IMR-90 (cell line): ENCODE measurements around the gene DZIP1. TPM values are rescaled to one million over a fixed set of nuclear protein-coding genes. Genes with fewer than 3 reads are reported as not detected.
"Not testable (repeated sequence)": the region's sequence is repeated elsewhere in the genome, so short reads cannot be mapped to it uniquely, and the experiment has no call there.

Source experiments
- ATAC-seq: fragments of 200-7000 bp; cut with Tn5 transposase; 2 replicates; pipeline ENCODE4 v1.9.1; 2020; ENCODE audit warnings: low read depth, mild to moderate bottlenecking, moderate library complexity
- BruUV-seq: library from RNA; stranded (reverse); fragments of 400-500 nt; replicated peaks from 2 replicates; lab custom pipeline; 2021; lab: Mats Ljungman, UMichigan
- CTCF ChIA-PET: fragments of 300-600 bp; formaldehyde crosslinking; extraction: SDS; loops from one replicate; lab custom pipeline; 2021; ENCODE audit warnings: antibody characterized with exemption; lab: Yijun Ruan, JAX
- POLR2A ChIA-PET: fragments of 300-600 bp; sonication (Branson Sonifier 250); formaldehyde crosslinking; loops from one replicate; lab custom pipeline; 2022; ENCODE audit warnings: antibody characterized with exemption; ENCODE audit not compliant: unreplicated experiment; lab: Charles Lee
- DNase-seq: peaks from one replicate; pipeline ENCODE4 v3.0.0; 2013
- H2AFZ ChIP-seq: replicated peaks from 2 replicates; pipeline ENCODE3; 2013; ENCODE audit warnings: low read length, mild to moderate bottlenecking; ENCODE audit not compliant: poor library complexity
- H2AK5ac ChIP-seq: 2 replicates; pipeline ENCODE4 v1.6.1; 2013; ENCODE audit warnings: low read depth, low read length, inconsistent platforms
- H2AK9ac ChIP-seq: replicated peaks from 2 replicates; pipeline ENCODE3; 2013; ENCODE audit warnings: mild to moderate bottlenecking, low read depth, low read length, moderate library complexity; ENCODE audit not compliant: poor library complexity
- H2BK120ac ChIP-seq: 2 replicates; pipeline ENCODE4 v1.6.1; 2013; ENCODE audit warnings: low read depth, low read length, inconsistent platforms
- H2BK15ac ChIP-seq: 3 replicates; pipeline ENCODE4 v1.6.1; 2013; ENCODE audit warnings: low read depth, low read length, inconsistent platforms
- H2BK20ac ChIP-seq: 2 replicates; pipeline ENCODE4 v1.6.1; 2013; ENCODE audit warnings: low read depth, mild to moderate bottlenecking, inconsistent platforms, low read length, moderate library complexity
- H2BK5ac ChIP-seq: 2 replicates; pipeline ENCODE4 v1.6.1; 2013; ENCODE audit warnings: mild to moderate bottlenecking, low read depth, low read length, inconsistent platforms; ENCODE audit not compliant: poor library complexity, severe bottlenecking
- H3K14ac ChIP-seq: replicated peaks from 2 replicates; pipeline ENCODE4 v1.6.1; 2013; ENCODE audit warnings: low read depth, low read length, inconsistent platforms
- H3K18ac ChIP-seq: 2 replicates; pipeline ENCODE4 v1.6.1; 2013; ENCODE audit warnings: low read depth, low read length, control low read depth
- H3K23ac ChIP-seq: 2 replicates; pipeline ENCODE4 v1.6.1; 2013; ENCODE audit warnings: low read depth, low read length, inconsistent platforms
- H3K27ac ChIP-seq: 2 replicates; pipeline ENCODE4 v1.5.1; 2013; ENCODE audit warnings: mild to moderate bottlenecking, control low read depth, low read length; ENCODE audit not compliant: insufficient read depth
- H3K27me3 ChIP-seq: 2 replicates; pipeline ENCODE4 v1.6.1; 2013; ENCODE audit warnings: low read length; ENCODE audit not compliant: control insufficient read depth, insufficient read depth
- H3K36me3 ChIP-seq: 2 replicates; pipeline ENCODE4 v1.6.1; 2013; ENCODE audit warnings: low read length, mixed read lengths; ENCODE audit not compliant: control insufficient read depth, insufficient read depth
- H3K4ac ChIP-seq: 2 replicates; pipeline ENCODE4 v1.6.1; 2013; ENCODE audit warnings: low read depth, low read length, inconsistent platforms
- H3K4me1 ChIP-seq: 2 replicates; pipeline ENCODE4 v1.6.1; 2013; ENCODE audit warnings: low read length, mixed read lengths; ENCODE audit not compliant: control insufficient read depth, insufficient read depth
- H3K4me2 ChIP-seq: 2 replicates; pipeline ENCODE4 v1.6.1; 2013; ENCODE audit warnings: low read depth, mild to moderate bottlenecking, control low read depth, low read length, moderate library complexity
- H3K4me3 ChIP-seq: 2 replicates; pipeline ENCODE4 v1.5.1; 2013; ENCODE audit warnings: low read depth, mild to moderate bottlenecking, control low read depth, low read length, moderate library complexity; ENCODE audit not compliant: insufficient read depth
- H3K56ac ChIP-seq: 2 replicates; pipeline ENCODE4 v1.6.1; 2013; ENCODE audit warnings: low read length, inconsistent platforms; ENCODE audit not compliant: insufficient read depth; ENCODE audit errors: extremely low read depth
- H3K79me1 ChIP-seq, 2 experiments: 2 replicates each; pipeline ENCODE4 v1.6.1; 2013; ENCODE audit warnings: low read length in 2 of 2, inconsistent platforms in 1 of 2, low read depth in 1 of 2
- H3K9ac ChIP-seq: 2 replicates; pipeline ENCODE4 v1.6.1; 2013; ENCODE audit warnings: low read depth, low read length, control low read depth
- H3K9me1 ChIP-seq: 2 replicates; pipeline ENCODE4 v1.6.1; 2013; ENCODE audit warnings: low read length, inconsistent platforms; ENCODE audit not compliant: insufficient read depth
- H3K9me3 ChIP-seq: 2 replicates; pipeline ENCODE4 v1.6.1; 2013; ENCODE audit warnings: low read length; ENCODE audit not compliant: control insufficient read depth, insufficient read depth
- H4K20me1 ChIP-seq: 2 replicates; pipeline ENCODE4 v1.6.1; 2013; ENCODE audit warnings: low read length, inconsistent platforms; ENCODE audit not compliant: insufficient read depth
- H4K5ac ChIP-seq: 2 replicates; pipeline ENCODE4 v1.6.1; 2013; ENCODE audit warnings: mild to moderate bottlenecking, low read depth, low read length, control low read depth
- H4K8ac ChIP-seq, 2 experiments: 2 replicates each; pipeline ENCODE4 v1.6.1; 2013; ENCODE audit warnings: low read depth in 2 of 2, low read length in 2 of 2, control low read depth in 1 of 2, inconsistent platforms in 1 of 2
- H4K91ac ChIP-seq: 2 replicates; pipeline ENCODE4 v1.6.1; 2013; ENCODE audit warnings: low read depth, low read length, inconsistent platforms; ENCODE audit not compliant: insufficient read depth
- FOS ChIP-seq: fragments of 150-350 bp; IDR thresholded peaks from 2 replicates; pipeline ENCODE4 v1.6.1; 2016; ENCODE audit warnings: low read depth, low read length
- NFE2L2 ChIP-seq: fragments of 150-350 bp; IDR thresholded peaks from 2 replicates; pipeline ENCODE4 v1.6.1; 2016; ENCODE audit warnings: low read depth, mild to moderate bottlenecking, low read length
- WGBS, 2 experiments: methylation state at CpG; one replicate each; pipeline versions ENCODE4 v1.1.5 to v1.1.7; 2013; ENCODE audit warnings: missing lambda C conversion rate in 2 of 2; ENCODE audit not compliant: insufficient read length in 1 of 2; ENCODE audit errors: extremely low coverage in 2 of 2; 5-methylcytosine and 5-hydroxymethylcytosine counted together
- dilution Hi-C: fragments of 300-500 bp; cut with HindIII; formaldehyde crosslinking; loops from one replicate; pipeline ENCODE4 v1.14.3; 2018; ENCODE audit warnings: low sequenced_read_pairs; ENCODE audit not compliant: unreplicated experiment
- in situ Hi-C: fragments of 300-500 bp; cut with MboI; formaldehyde crosslinking; loops from 3 replicates; pipeline ENCODE4 v1.14.3; 2019; ENCODE audit warnings: low sequenced_read_pairs, inconsistent platforms, mixed read lengths
- intact Hi-C: fragments of 100-400 bp; cut with micrococcal nuclease; formaldehyde crosslinking; loops from 2 replicates; pipeline ENCODE4 v1.10.0; 2022
- polyA plus RNA-seq, 3 experiments: library from polyadenylated mRNA; depleted of rRNA; stranded (reverse); fragments of >200 nt; gene quantifications; 2 replicates each; pipeline ENCODE4 v1.2.3, GENCODE V29; 2012; ENCODE audit warnings: low replicate concordance in 1 of 3
- total RNA-seq: library from RNA; depleted of rRNA; stranded (reverse); fragments of >200 nt; gene quantifications from 2 replicates; pipeline ENCODE4 v1.2.3, GENCODE V29; 2012

The DZIP1 gene
- total and polyA plus RNA-seq, 2 of the 4 experiments (the other 2 are of a cell fraction): 12.2 to 15.9 TPM

GRCh38 chr13:95689582-95689926 is 45.0 kb upstream of the DZIP1 start:
- no peak overlapping the region for H3K27ac ChIP-seq
- ATAC-seq (no peak), DNase-seq (no peak)
- no peak overlapping the region for H3K14ac ChIP-seq
- H3K79me1 ChIP-seq: peaks cover 0 to 26% of the 10 kb centered on the region in 2 experiments; a peak in 2 of 4 replicates
- no TSS peak for BruUV-seq
- dilution Hi-C loops (no loop called here), intact Hi-C loops (no loop called here), in situ Hi-C loops (no loop called here)
- no peaks in the 10 kb centered on the region for H3K27me3 ChIP-seq
- H2AK5ac ChIP-seq: no peak overlapping the region
- POLR2A ChIA-PET: interaction anchor here (0.6 kb wide), 1 partner anchor 9 kb away, joined by 3 read pairs; no protein-coding TSS in a partner anchor
- no peak overlapping the region for H2BK120ac ChIP-seq
- H3K9ac ChIP-seq: no peak overlapping the region
- no peak overlapping the region for H2AFZ ChIP-seq
- no peak overlapping the region for H2BK20ac ChIP-seq
- H3K23ac ChIP-seq: no peak overlapping the region
- H3K36me3 ChIP-seq: no peaks in the 10 kb centered on the region
- H3K9me3 ChIP-seq: no peaks in the 10 kb centered on the region
- H2AK9ac ChIP-seq: no peak overlapping the region
- peaks cover 29% of the 10 kb centered on the region for H4K20me1 ChIP-seq
- no peak for TF ChIP-seq FOS
- TF ChIP-seq NFE2L2: no peak
- no peak overlapping the region for H4K8ac ChIP-seq
- no peak overlapping the region for H3K4ac ChIP-seq
- H4K5ac ChIP-seq: no peak overlapping the region
- H3K4me3 ChIP-seq: no peak overlapping the region
- H3K9me1 ChIP-seq: no peaks in the 10 kb centered on the region
- no peak overlapping the region for H2BK15ac ChIP-seq
- H4K91ac ChIP-seq: no peak overlapping the region
- no peak overlapping the region for H2BK5ac ChIP-seq
- no CpG with 5 or more reads among the region's 3 CpGs for WGBS, 2 experiments
- H3K4me2 ChIP-seq: no peak overlapping the region
- H3K56ac ChIP-seq: no peak overlapping the region
- H3K18ac ChIP-seq: no peak overlapping the region
- CTCF ChIA-PET: no interaction called here
- H3K4me1 ChIP-seq: no peaks in the 10 kb centered on the region

GRCh38 chr13:95684960-95685359 is 40.5 kb upstream of the DZIP1 start:
- in situ Hi-C loops, H3K14ac ChIP-seq, H2AK9ac ChIP-seq, dilution Hi-C loops, H4K5ac ChIP-seq, H3K56ac ChIP-seq, H2BK20ac ChIP-seq, H2BK5ac ChIP-seq, H2BK15ac ChIP-seq, H2AK5ac ChIP-seq, H2BK120ac ChIP-seq, H3K4me3 ChIP-seq, H3K27me3 ChIP-seq, intact Hi-C loops, H3K36me3 ChIP-seq, H3K18ac ChIP-seq, BruUV-seq, CTCF ChIA-PET, H3K9me3 ChIP-seq, H3K23ac ChIP-seq, H3K4ac ChIP-seq, H3K4me1 ChIP-seq, H3K4me2 ChIP-seq, ATAC-seq, H4K91ac ChIP-seq, H3K9ac ChIP-seq, DNase-seq, H3K27ac ChIP-seq, POLR2A ChIA-PET, H4K8ac ChIP-seq, H3K9me1 ChIP-seq, H2AFZ ChIP-seq: not testable (repeated sequence)
- 80% methylated on average over 1 of the region's 5 CpGs; no CpG with 5 or more reads in 1 of the 2 experiments for WGBS, 2 experiments
- H3K79me1 ChIP-seq: peaks cover 4 to 55% of the 10 kb centered on the region in 2 experiments; a peak in 3 of 4 replicates
- peaks cover 41% of the 10 kb centered on the region for H4K20me1 ChIP-seq
